CD4-positive, alpha-beta T cell treated with Interleukin-17A for 1 hour (primary cell): ENCODE data around the gene KRT79.

Experiments
- DNase-seq: peaks from one replicate; pipeline ENCODE4 v3.0.0-alpha.2; 2020

The KRT79 gene

GRCh38 chr12:52788192-52788875 lies 45.8 kb downstream of the KRT79 start:
- DNase-seq = no peak

- DNase-seq = no peak
Observed at GRCh38 chr12:52787324-52788191, 46.6 kb downstream of the KRT79 start.

- DNase-seq = no peak
Observed at GRCh38 chr12:52784909-52785308, 49.2 kb downstream of the KRT79 start.

GRCh38 chr12:52783563-52784316 lies 50.4 kb downstream of the KRT79 start:
- DNase-seq = no peak

GRCh38 chr12:52782502-52782901 lies 51.6 kb downstream of the KRT79 start:
- no peak for DNase-seq

GRCh38 chr12:52781399-52782082 lies 52.6 kb downstream of the KRT79 start:
- DNase-seq = no peak

GRCh38 chr12:52779914-52780313 lies 54.2 kb downstream of the KRT79 start:
- DNase-seq = no peak

GRCh38 chr12:52778833-52779232 lies 55.3 kb downstream of the KRT79 start:
- no peak for DNase-seq

- DNase-seq = no peak
Observed at GRCh38 chr12:52777566-52777965, 56.5 kb downstream of the KRT79 start.

GRCh38 chr12:52776913-52777395 lies 57.2 kb downstream of the KRT79 start, which contains the start of gene KRT76:
Gene KRT76, minus strand, starts transcription at chr12:52777345. Its CDS starts 54 bp downstream, at chr12:52777291.
- DNase-seq = no peak

- no peak for DNase-seq
Observed at GRCh38 chr12:52776435-52776834, 57.7 kb downstream of the KRT79 start.

- no peak for DNase-seq
Observed at GRCh38 chr12:52774629-52775250, 59.4 kb downstream of the KRT79 start.

- DNase-seq = no peak
Observed at GRCh38 chr12:52772772-52773171, 61.3 kb downstream of the KRT79 start.

GRCh38 chr12:52772188-52772587 lies 61.9 kb downstream of the KRT79 start:
- DNase-seq = no peak

- no peak for DNase-seq
Observed at GRCh38 chr12:52771505-52771904, 62.6 kb downstream of the KRT79 start.
